GM12864 (cell line): ENCODE measurements around the gene ANKFN1.

ENCODE experiments used
- DNase-seq: peaks from one replicate; pipeline ENCODE4 v3.0.0-alpha.2; 2011; ENCODE audit warnings: low read depth
- H3K4me3 ChIP-seq: 2 replicates; pipeline ENCODE4 v1.5.1; 2011; ENCODE audit warnings: mild to moderate bottlenecking, low read depth, low read length, control low read depth
- TF ChIP-seq, protein P1 (sequence below): IDR thresholded peaks from 2 replicates; pipeline ENCODE4 v1.5.1; 2011; ENCODE audit warnings: low read depth, mild to moderate bottlenecking, moderate library complexity, low read length, control low read depth, inconsistent platforms; ENCODE audit errors: missing control alignments

Gene ANKFN1

DNA sequence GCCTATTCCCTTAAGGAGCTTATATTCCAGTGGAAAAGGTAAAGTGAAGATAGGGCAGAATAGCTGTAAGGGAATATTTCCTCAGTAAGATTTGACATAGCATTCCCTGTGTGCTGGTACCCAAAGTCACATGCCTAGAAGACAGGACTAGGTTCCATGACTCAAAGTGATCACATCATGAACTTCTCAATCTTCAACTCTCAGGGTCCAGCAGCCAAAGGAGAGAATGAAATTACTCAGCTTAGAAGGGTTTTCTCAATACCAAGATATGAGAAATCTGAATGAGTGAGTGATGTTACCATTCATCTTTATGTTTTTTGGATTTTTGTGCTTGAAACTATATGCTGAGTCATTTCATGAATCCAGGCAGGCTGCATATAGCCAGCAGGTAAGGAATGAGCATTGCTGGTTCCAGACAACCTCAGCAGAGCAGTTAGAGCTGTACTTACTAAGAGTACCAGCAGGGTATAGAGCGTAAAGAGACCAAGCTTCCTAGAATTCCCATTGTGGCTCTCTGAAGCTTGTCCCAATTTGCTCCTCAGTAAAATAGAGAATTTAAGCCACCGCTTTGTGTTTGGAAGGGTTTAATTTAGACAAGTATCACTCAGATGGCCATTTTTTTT is 91.1 kb downstream of the ANKFN1 start:
- TF ChIP-seq, protein P1, sequence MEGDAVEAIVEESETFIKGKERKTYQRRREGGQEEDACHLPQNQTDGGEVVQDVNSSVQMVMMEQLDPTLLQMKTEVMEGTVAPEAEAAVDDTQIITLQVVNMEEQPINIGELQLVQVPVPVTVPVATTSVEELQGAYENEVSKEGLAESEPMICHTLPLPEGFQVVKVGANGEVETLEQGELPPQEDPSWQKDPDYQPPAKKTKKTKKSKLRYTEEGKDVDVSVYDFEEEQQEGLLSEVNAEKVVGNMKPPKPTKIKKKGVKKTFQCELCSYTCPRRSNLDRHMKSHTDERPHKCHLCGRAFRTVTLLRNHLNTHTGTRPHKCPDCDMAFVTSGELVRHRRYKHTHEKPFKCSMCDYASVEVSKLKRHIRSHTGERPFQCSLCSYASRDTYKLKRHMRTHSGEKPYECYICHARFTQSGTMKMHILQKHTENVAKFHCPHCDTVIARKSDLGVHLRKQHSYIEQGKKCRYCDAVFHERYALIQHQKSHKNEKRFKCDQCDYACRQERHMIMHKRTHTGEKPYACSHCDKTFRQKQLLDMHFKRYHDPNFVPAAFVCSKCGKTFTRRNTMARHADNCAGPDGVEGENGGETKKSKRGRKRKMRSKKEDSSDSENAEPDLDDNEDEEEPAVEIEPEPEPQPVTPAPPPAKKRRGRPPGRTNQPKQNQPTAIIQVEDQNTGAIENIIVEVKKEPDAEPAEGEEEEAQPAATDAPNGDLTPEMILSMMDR, result no peak
- DNase-seq, result no peak
- no peak overlapping the region for H3K4me3 ChIP-seq

DNA sequence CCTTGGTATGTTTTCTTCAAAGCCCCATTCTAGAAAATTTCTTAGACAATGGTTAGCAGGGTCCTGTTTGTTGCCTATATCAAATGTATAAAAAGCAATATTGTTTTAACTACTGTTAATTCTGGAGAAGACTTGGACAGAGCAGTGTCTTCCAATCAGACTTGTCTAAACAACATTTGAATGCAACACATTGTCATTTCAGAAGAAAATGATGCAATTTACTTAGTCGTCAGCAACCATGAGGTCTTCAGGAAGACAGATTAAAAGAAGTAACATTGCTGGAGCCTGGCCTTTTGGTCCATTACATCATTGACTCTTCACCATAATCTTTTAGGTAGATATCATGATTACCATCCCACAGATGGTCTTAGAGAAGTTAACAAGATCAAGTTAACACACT is 94.5 kb downstream of the ANKFN1 start:
- no peak overlapping the region for H3K4me3 ChIP-seq
- TF ChIP-seq, protein P1, result no peak
- DNase-seq, result no peak

DNA sequence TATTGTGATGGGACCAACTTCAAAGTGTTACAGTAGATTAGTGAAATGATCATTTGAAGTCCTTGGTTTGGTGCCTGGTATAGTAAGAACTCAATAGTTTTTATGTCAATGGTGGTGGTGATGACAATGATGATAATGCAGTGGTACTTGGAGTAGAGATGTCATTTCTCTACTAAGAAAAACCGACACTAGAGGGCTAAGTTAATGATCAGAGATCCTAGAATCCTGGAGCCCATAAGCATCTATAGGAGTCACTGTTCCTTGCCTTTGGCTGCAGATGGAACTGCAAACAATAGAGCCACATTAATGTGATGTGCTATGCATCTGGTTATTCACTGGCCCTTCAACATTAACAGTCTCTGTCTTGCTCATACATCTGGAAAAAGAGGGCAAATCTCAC is 103.8 kb downstream of the ANKFN1 start:
- no peak overlapping the region for H3K4me3 ChIP-seq
- TF ChIP-seq, protein P1, result no peak
- DNase-seq, result no peak

DNA sequence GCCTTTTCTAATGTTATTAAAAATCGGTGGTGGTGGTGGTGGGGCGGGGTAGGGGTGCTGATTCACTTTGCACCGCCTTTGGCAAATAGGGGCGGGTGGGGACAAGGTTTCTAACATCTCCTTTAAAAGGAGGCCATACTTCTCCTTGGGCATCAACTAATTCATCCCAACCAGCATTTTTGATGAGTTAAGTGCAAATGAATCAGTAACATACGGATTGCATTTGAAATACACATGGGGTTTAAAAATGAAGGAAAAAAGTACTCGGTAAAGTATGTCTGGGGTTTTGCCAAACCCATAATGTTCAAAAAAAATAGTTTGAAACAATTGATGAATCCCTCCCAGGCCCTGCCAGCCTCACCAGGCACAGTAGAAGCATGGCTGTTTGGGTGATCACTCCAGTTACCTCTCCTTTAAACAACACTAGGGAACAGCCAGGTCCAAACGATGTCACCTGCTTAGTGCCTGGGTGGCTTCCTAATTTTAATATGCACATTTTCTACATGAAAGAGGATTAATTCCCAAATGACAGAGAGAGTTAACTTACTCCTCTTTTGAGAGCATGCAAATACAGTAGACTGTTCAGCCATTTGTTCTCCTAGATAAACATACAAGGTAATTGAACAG is 107.2 kb downstream of the ANKFN1 start:
- TF ChIP-seq, protein P1, result no peak
- no peak overlapping the region for H3K4me3 ChIP-seq
- DNase-seq, result no peak

DNA sequence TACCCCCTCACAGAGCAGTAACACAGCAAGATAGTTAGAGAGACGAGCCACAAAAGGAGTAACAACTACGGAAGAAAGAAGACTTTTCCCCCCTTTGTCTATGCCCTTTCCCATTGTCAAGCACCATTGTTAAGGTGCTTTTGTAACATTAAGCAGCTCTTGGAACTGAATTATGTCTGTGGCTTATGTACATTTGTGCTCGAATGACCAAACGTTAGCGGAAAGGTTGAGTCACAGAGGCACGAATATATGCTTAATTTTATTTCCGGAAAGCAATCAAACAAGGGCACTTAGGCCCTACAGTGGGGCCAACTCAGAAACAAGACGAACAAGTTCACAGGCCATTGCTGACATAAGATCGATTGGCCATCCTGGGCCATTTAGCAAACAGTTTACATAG is 109.5 kb downstream of the ANKFN1 start:
- TF ChIP-seq, protein P1, result no peak
- H3K4me3 ChIP-seq, result no peak overlapping the region
- DNase-seq, result no peak

DNA sequence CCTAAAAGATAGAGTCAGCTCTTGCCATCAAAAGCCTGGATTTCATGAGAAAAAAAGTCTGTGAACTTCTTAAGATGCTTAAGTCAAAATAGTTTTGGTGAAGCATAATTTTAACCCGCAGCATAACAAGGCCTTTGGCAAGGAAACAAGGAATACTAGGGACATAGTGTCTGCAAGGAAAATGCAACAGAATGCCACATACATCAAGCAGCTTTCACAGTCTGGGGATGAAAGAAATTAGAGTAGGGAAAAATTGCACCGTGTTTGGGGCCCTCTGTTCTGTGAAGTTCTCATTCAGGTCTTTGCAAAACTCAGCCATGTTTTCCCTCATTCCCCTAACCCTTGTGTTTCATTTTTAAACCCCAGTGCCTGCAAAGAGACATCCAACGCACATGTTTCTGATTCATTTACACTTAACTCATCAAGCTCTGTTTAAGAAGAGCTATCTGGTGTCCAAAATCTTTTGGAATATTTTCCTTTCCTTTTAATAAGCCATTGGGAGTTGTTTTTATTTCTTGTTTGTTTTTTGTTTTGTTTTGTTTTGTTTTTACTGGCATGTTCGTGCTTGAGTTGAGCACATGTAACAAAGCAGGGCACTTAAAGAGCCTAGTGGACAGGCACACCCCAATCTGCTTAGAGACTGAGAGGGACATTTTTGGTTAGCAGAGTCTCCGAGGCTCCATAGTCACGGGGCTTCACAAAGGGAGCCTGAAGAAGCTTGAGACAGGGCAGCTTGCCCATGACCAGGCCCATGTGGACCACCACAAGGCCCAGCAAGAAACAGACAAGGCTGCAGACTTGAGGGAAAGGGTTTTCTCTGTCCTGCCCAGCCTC is 116.5 kb downstream of the ANKFN1 start:
- TF ChIP-seq, protein P1, result no peak
- DNase-seq, result no peak
- no peak overlapping the region for H3K4me3 ChIP-seq
